HEK293 (cell line): ENCODE results near the gene ZNF396.

Experiments
- CTCF ChIA-PET: fragments of 350-600 bp; formaldehyde crosslinking; extraction: SDS; loops from one replicate; lab custom pipeline; 2021; ENCODE audit warnings: antibody characterized with exemption; lab: Yijun Ruan, JAX
- POLR2A ChIA-PET: fragments of 300-600 bp; formaldehyde crosslinking; extraction: SDS; loops from one replicate; lab custom pipeline; 2020; ENCODE audit warnings: antibody characterized with exemption, inconsistent platforms; lab: Yijun Ruan, JAX
- H3K27ac ChIP-seq: fragments of 200-500 bp; sonication (Bioruptor generic); 2 replicates; pipeline ENCODE4 v1.5.1; 2014; ENCODE audit warnings: low read depth, low read length, control low read depth, inconsistent platforms; ENCODE audit errors: extremely low read depth
- H3K36me3 ChIP-seq, 2 experiments: fragments of 200-500 bp in 1 of 2; sonication (Bioruptor generic) in 1 of 2; 1 replicate in 1 of 2; 2 replicates in 1 of 2; pipeline ENCODE4 v1.5.1; 2014 to 2017; ENCODE audit warnings: inconsistent platforms in 2 of 2, low read length in 2 of 2; ENCODE audit not compliant: control insufficient read depth in 2 of 2, insufficient read depth in 1 of 2
- H3K4me1 ChIP-seq: fragments of 200-500 bp; sonication (Bioruptor generic); 2 replicates; pipeline ENCODE4 v1.5.1; 2014; ENCODE audit warnings: mild to moderate bottlenecking, low read length, inconsistent platforms; ENCODE audit not compliant: control insufficient read depth, insufficient read depth
- H3K4me3 ChIP-seq: 2 replicates; pipeline ENCODE4 v1.5.1; 2011; ENCODE audit warnings: low read depth, mild to moderate bottlenecking, control low read depth, low read length, moderate library complexity
- H3K9me3 ChIP-seq: fragments of 200-500 bp; sonication (Bioruptor generic); 2 replicates; pipeline ENCODE4 v1.5.1; 2014; ENCODE audit warnings: low read depth, low read length, inconsistent platforms; ENCODE audit not compliant: control insufficient read depth, insufficient read depth
- CTCF ChIP-seq: fragments of 450-650 bp; formaldehyde crosslinking; IDR thresholded peaks from 2 replicates; pipeline ENCODE4 v1.5.1; 2016; ENCODE audit warnings: missing biosample characterization, missing genetic modification characterization
- KLF9 ChIP-seq: fragments of 450-650 bp; formaldehyde crosslinking; IDR thresholded peaks from 2 replicates; pipeline ENCODE4 v1.5.1; 2016; ENCODE audit warnings: missing biosample characterization, missing genetic modification characterization, low read depth
- SCRT1 ChIP-seq: fragments of 450-650 bp; formaldehyde crosslinking; IDR thresholded peaks from 2 replicates; pipeline ENCODE4 v1.5.1; 2016; ENCODE audit warnings: missing biosample characterization, missing genetic modification characterization, borderline replicate concordance
- ZNF133 ChIP-seq: fragments of 450-650 bp; formaldehyde crosslinking; IDR thresholded peaks from 2 replicates; pipeline ENCODE4 v1.5.1; 2016; ENCODE audit warnings: missing biosample characterization, missing genetic modification characterization
- ZNF174 ChIP-seq: fragments of 450-650 bp; formaldehyde crosslinking; IDR thresholded peaks from 2 replicates; pipeline ENCODE4 v1.5.0; 2017; ENCODE audit warnings: missing biosample characterization, mild to moderate bottlenecking, missing genetic modification characterization
- ZNF211 ChIP-seq: fragments of 450-650 bp; formaldehyde crosslinking; IDR thresholded peaks from 2 replicates; pipeline ENCODE4 v1.5.1; 2016; ENCODE audit warnings: low read depth, missing biosample characterization, missing genetic modification characterization
- ZNF214 ChIP-seq: fragments of 450-650 bp; formaldehyde crosslinking; IDR thresholded peaks from 2 replicates; pipeline ENCODE4 v1.5.1; 2017; ENCODE audit warnings: missing biosample characterization, mild to moderate bottlenecking, missing genetic modification characterization, borderline replicate concordance
- ZNF37A ChIP-seq: fragments of 450-650 bp; IDR thresholded peaks from 2 replicates; pipeline ENCODE4 v1.5.1; 2018; ENCODE audit warnings: missing biosample characterization, missing genetic modification characterization
- ZNF654 ChIP-seq: fragments of 450-650 bp; formaldehyde crosslinking; IDR thresholded peaks from 2 replicates; pipeline ENCODE4 v1.5.1; 2016; ENCODE audit warnings: low read depth, missing biosample characterization, missing genetic modification characterization
- ZNF76 ChIP-seq: fragments of 450-650 bp; formaldehyde crosslinking; IDR thresholded peaks from 2 replicates; pipeline ENCODE4; 2016; ENCODE audit warnings: low read depth, missing biosample characterization, missing genetic modification characterization, borderline replicate concordance
- TF ChIP-seq, protein P1 (sequence below): fragments of 450-650 bp; formaldehyde crosslinking; IDR thresholded peaks from 2 replicates; pipeline ENCODE4 v1.5.1; 2016; ENCODE audit warnings: missing biosample characterization, missing genetic modification characterization
- TF ChIP-seq, protein P2 (sequence below): fragments of 450-650 bp; formaldehyde crosslinking; IDR thresholded peaks from 2 replicates; pipeline ENCODE4 v1.5.1; 2016; ENCODE audit warnings: missing biosample characterization, missing genetic modification characterization, borderline replicate concordance
- TF ChIP-seq, protein P3 (sequence below): fragments of 450-650 bp; formaldehyde crosslinking; IDR thresholded peaks from 2 replicates; pipeline ENCODE4 v1.5.1; 2016; ENCODE audit warnings: missing biosample characterization, missing genetic modification characterization
- TF ChIP-seq, protein P4 (sequence below): fragments of 450-650 bp; formaldehyde crosslinking; IDR thresholded peaks from 2 replicates; pipeline ENCODE4 v1.5.1; 2016; ENCODE audit warnings: missing biosample characterization, missing genetic modification characterization

ZNF396 gene

DNA sequence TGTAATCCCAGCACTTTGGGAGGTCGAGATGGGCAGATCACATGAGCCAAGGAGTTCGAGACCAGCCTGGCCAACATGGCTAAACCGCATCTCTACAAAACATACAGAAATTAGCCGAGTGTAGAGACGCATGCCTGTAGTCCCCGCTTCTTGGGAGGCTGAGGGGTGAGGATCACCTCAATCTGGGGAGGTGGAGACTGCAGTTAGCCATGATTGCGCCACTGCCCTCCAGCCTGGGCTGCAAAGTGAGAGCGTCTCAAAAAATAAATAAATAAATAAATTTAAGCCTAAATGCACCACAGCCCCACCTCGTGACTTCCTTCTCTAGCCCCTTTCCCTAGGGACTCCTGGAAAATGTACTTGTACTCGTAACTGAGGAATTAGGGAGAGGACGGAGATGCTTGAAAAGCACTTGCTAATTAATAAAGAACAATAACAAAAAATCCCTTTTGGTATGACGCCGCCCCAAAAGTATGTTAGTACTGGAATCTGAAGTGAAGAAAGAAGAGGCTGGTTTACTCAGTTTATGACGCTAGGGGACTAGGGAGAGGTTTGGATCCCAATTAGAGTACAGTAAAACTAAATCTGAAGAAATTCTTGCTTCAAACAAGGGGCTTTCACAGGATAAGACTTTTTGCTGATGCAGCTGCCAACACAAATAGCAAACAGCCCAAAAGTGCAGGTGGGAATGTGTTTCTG is 887 bp upstream of the ZNF396 start (continued):
- TF ChIP-seq ZNF211 (tag by site-specific recombination) (no peak), CTCF (tag by site-specific recombination) (no peak), KLF9 (tag by site-specific recombination) (no peak)
- TF ChIP-seq, protein P1, sequence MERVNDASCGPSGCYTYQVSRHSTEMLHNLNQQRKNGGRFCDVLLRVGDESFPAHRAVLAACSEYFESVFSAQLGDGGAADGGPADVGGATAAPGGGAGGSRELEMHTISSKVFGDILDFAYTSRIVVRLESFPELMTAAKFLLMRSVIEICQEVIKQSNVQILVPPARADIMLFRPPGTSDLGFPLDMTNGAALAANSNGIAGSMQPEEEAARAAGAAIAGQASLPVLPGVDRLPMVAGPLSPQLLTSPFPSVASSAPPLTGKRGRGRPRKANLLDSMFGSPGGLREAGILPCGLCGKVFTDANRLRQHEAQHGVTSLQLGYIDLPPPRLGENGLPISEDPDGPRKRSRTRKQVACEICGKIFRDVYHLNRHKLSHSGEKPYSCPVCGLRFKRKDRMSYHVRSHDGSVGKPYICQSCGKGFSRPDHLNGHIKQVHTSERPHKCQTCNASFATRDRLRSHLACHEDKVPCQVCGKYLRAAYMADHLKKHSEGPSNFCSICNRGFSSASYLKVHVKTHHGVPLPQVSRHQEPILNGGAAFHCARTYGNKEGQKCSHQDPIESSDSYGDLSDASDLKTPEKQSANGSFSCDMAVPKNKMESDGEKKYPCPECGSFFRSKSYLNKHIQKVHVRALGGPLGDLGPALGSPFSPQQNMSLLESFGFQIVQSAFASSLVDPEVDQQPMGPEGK (tag by site-specific recombination): no peak

DNA sequence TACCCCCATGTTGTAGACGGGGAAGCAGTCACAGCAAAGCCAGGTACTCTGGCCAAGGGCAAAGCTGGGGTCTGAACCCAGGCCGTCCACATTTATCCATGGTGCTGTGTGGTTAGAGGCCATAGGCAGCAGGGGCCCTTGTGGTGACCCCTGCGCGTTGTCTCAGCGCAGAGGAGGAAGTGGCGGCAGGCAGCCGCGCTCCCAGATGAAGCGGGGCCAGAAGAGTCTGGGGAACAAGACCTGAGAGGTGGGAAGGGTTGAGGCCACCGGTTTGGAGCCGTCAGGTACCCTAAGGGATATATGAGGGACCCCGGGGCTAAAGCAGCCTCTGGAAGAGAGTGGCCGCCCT is 770 bp downstream of the ZNF396 start:
- Histone ChIP-seq H3K9me3 (no peaks in the 10 kb centered on the region), H3K27ac (no peak overlapping the region; the same call in 1 of the 2 replicates), H3K4me1 (no peaks in the 10 kb centered on the region), H3K4me3 (peak overlapping the region; percentile 73), H3K36me3 (no peaks in the 10 kb centered on the region)
- ChIA-PET CTCF (interaction anchor here (1.5 kb wide), 1 partner anchor 10 kb away, joined by 6 read pairs; no protein-coding TSS in a partner anchor), POLR2A (no interaction called here)
- TF ChIP-seq ZNF214 (tag by site-specific recombination) (no peak), ZNF133 (tag by site-specific recombination) (no peak), ZNF654 (tag by site-specific recombination) (no peak), ZNF76 (tag by site-specific recombination) (no peak), SCRT1 (tag by site-specific recombination) (no peak), ZNF174 (tag by site-specific recombination) (no peak), ZNF37A (tag by site-specific recombination) (no peak)
- TF ChIP-seq, protein P2, sequence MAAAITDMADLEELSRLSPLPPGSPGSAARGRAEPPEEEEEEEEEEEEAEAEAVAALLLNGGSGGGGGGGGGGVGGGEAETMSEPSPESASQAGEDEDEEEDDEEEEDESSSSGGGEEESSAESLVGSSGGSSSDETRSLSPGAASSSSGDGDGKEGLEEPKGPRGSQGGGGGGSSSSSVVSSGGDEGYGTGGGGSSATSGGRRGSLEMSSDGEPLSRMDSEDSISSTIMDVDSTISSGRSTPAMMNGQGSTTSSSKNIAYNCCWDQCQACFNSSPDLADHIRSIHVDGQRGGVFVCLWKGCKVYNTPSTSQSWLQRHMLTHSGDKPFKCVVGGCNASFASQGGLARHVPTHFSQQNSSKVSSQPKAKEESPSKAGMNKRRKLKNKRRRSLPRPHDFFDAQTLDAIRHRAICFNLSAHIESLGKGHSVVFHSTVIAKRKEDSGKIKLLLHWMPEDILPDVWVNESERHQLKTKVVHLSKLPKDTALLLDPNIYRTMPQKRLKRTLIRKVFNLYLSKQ (tag by site-specific recombination): no peak
- TF ChIP-seq, protein P3, sequence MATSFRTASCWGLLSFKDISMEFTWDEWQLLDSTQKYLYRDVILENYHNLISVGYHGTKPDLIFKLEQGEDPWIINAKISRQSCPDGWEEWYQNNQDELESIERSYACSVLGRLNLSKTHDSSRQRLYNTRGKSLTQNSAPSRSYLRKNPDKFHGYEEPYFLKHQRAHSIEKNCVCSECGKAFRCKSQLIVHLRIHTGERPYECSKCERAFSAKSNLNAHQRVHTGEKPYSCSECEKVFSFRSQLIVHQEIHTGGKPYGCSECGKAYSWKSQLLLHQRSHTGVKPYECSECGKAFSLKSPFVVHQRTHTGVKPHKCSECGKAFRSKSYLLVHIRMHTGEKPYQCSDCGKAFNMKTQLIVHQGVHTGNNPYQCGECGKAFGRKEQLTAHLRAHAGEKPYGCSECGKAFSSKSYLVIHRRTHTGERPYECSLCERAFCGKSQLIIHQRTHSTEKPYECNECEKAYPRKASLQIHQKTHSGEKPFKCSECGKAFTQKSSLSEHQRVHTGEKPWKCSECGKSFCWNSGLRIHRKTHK: no peak
- TF ChIP-seq, protein P4, sequence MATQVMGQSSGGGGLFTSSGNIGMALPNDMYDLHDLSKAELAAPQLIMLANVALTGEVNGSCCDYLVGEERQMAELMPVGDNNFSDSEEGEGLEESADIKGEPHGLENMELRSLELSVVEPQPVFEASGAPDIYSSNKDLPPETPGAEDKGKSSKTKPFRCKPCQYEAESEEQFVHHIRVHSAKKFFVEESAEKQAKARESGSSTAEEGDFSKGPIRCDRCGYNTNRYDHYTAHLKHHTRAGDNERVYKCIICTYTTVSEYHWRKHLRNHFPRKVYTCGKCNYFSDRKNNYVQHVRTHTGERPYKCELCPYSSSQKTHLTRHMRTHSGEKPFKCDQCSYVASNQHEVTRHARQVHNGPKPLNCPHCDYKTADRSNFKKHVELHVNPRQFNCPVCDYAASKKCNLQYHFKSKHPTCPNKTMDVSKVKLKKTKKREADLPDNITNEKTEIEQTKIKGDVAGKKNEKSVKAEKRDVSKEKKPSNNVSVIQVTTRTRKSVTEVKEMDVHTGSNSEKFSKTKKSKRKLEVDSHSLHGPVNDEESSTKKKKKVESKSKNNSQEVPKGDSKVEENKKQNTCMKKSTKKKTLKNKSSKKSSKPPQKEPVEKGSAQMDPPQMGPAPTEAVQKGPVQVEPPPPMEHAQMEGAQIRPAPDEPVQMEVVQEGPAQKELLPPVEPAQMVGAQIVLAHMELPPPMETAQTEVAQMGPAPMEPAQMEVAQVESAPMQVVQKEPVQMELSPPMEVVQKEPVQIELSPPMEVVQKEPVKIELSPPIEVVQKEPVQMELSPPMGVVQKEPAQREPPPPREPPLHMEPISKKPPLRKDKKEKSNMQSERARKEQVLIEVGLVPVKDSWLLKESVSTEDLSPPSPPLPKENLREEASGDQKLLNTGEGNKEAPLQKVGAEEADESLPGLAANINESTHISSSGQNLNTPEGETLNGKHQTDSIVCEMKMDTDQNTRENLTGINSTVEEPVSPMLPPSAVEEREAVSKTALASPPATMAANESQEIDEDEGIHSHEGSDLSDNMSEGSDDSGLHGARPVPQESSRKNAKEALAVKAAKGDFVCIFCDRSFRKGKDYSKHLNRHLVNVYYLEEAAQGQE (tag by site-specific recombination): no peak
